GM21423 (cell line): ENCODE measurements around the gene PTPRN2.

Source experiments
- ATAC-seq: cut with Tn5 transposase; IDR thresholded peaks from one replicate; pipeline ENCODE4 v1.9.1; 2021; ENCODE audit warnings: mild to moderate bottlenecking, moderate library complexity; ENCODE audit not compliant: unreplicated experiment

Gene PTPRN2

GRCh38 chr7:157805713-157806112, 781.9 kb downstream of the PTPRN2 start:
- no peak for ATAC-seq

- no peak for ATAC-seq
Observed at GRCh38 chr7:157803906-157804305, 783.7 kb downstream of the PTPRN2 start.

- no peak for ATAC-seq
Observed at GRCh38 chr7:157801971-157802675, 785.5 kb downstream of the PTPRN2 start.

- ATAC-seq, result no peak
Observed at GRCh38 chr7:157801113-157801512, 786.5 kb downstream of the PTPRN2 start.

- no peak for ATAC-seq
Observed at GRCh38 chr7:157800281-157800680, 787.3 kb downstream of the PTPRN2 start.

- ATAC-seq, result no peak
Observed at GRCh38 chr7:157799076-157799685, 788.4 kb downstream of the PTPRN2 start.

- no peak for ATAC-seq
Observed at GRCh38 chr7:157797361-157797760, 790.3 kb downstream of the PTPRN2 start.

GRCh38 chr7:157796846-157797245, 790.8 kb downstream of the PTPRN2 start:
- ATAC-seq, result no peak

- no peak for ATAC-seq
Observed at GRCh38 chr7:157795643-157796042, 792.0 kb downstream of the PTPRN2 start.

GRCh38 chr7:157795199-157795598, 792.4 kb downstream of the PTPRN2 start:
- ATAC-seq, result no peak

GRCh38 chr7:157794746-157795065, 792.9 kb downstream of the PTPRN2 start:
- no peak for ATAC-seq

GRCh38 chr7:157793973-157794745, 793.5 kb downstream of the PTPRN2 start:
- no peak for ATAC-seq

- ATAC-seq, result no peak
Observed at GRCh38 chr7:157793087-157793353, 794.6 kb downstream of the PTPRN2 start.

- no peak for ATAC-seq
Observed at GRCh38 chr7:157792241-157793086, 795.2 kb downstream of the PTPRN2 start.

- ATAC-seq, result no peak
Observed at GRCh38 chr7:157791666-157792065, 796.0 kb downstream of the PTPRN2 start.

- no peak for ATAC-seq
Observed at GRCh38 chr7:157791261-157791660, 796.4 kb downstream of the PTPRN2 start.

GRCh38 chr7:157789942-157790341, 797.7 kb downstream of the PTPRN2 start:
- no peak for ATAC-seq

- ATAC-seq, result no peak
Observed at GRCh38 chr7:157789094-157789493, 798.5 kb downstream of the PTPRN2 start.

- ATAC-seq, result no peak
Observed at GRCh38 chr7:157788573-157788972, 799.0 kb downstream of the PTPRN2 start.

GRCh38 chr7:157787275-157787701, 800.3 kb downstream of the PTPRN2 start:
- ATAC-seq, result no peak
